D341Med (cell line): ENCODE data around the gene CTNND2.

Experiments used
- DNase-seq: peaks from one replicate; pipeline ENCODE4 v3.0.0; 2012; ENCODE audit warnings: low spot score

CTNND2 gene

GRCh38 chr5:11520241-11520930 is 383.9 kb downstream of the CTNND2 start:
- peak; percentile 27 for DNase-seq

DNA sequence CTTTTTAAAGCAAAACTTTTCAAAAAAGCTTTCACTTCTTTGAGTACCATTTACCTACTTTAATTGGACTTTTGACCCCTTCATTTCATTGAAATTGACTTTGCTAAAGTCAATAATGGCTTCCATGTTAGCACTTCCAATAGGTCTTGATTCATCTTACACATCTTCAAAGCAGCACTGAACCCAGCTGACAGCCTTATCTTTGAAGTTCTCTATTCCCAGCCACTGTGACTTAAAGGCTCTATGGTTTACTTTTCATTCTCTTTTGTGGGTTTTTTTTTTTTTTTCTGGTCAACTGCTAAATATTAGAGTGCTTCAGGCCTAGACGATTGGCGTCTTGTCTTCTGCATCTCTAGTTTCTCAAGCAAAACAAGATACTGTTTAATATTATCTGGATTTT is 385.0 kb downstream of the CTNND2 start:
- DNase-seq: no peak

- no peak for DNase-seq
Measured at GRCh38 chr5:11518676-11519075, 385.6 kb downstream of the CTNND2 start.

- no peak for DNase-seq
Measured at GRCh38 chr5:11514705-11515432, 389.4 kb downstream of the CTNND2 start.

DNA sequence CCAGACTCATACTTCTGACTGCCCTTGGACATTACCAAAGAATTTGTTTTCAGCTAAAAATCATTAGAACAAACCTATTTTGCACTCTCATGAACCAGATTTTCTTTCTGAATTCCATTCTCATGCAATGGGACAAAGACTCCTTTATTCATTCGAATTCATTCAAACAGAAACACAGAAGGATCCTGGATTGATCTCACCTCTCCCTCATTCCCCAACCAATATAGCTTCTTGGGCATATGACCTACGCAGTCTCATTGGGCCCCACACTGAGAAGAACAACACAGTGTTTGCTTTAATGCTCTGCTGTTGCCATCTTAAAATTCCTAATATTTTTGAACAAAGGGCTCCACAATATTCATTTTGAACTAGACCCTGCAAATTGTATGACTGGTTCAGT is 392.4 kb downstream of the CTNND2 start:
- no peak for DNase-seq

DNA sequence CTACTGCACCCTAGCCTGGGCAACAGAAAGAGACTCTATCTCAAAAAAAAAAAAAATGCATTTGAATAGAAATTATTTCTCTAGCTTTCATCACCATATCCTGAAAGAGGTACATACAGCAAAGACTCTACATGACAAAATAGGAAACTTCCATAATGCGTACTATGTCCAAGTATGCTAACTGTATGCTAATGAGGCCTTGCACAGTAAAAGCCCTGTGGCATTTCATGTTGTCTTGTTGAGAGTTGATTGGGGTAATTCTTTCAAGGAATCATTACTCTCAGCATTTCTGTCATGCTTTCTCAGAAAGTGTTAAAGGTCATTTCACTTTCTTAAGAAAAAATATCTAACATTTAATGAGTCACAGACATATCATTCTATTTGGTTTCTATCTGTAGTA is 393.4 kb downstream of the CTNND2 start:
- DNase-seq: no peak

- DNase-seq: no peak
Measured at GRCh38 chr5:11509793-11510192, 394.5 kb downstream of the CTNND2 start.

- DNase-seq: no peak
Measured at GRCh38 chr5:11507156-11507910, 396.9 kb downstream of the CTNND2 start.

DNA sequence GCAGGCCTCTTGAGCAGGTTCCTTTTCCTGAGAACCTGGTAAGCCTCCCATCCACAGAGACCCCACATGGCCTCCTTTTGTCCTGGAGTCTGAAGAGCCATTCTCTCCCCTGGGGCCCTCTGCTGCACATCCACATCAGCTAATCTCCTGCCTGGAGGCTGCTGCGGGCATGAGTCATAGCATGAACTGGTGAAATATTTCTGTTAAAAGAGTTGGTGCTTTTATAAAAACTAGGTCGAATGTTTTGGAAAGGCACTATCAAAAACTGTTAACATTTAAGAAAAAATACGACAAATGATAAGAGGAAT is 399.4 kb downstream of the CTNND2 start:
- no peak for DNase-seq

GRCh38 chr5:11504065-11504885 is 400.0 kb downstream of the CTNND2 start:
- no peak for DNase-seq

DNA sequence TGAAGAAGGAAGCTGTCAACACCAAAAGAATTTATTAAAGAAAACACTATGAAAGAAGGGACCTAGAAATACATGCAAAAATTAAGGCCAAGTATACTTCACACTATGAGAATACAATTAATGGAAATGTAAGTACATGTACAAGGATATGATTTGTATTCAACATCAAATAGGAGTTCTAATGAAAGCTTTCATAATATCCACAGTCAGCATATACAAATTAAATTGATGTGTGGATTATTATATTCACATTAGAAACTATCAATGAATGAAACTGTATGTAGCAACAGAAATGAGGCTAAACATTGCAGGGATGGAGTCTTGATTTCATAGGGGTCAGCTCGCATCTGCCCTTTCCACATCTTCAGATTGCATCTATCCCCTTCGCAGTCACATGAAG is 401.5 kb downstream of the CTNND2 start:
- DNase-seq: no peak

GRCh38 chr5:11497651-11498050 is 406.6 kb downstream of the CTNND2 start:
- no peak for DNase-seq

GRCh38 chr5:11496137-11496719 is 408.0 kb downstream of the CTNND2 start:
- DNase-seq: no peak

DNA sequence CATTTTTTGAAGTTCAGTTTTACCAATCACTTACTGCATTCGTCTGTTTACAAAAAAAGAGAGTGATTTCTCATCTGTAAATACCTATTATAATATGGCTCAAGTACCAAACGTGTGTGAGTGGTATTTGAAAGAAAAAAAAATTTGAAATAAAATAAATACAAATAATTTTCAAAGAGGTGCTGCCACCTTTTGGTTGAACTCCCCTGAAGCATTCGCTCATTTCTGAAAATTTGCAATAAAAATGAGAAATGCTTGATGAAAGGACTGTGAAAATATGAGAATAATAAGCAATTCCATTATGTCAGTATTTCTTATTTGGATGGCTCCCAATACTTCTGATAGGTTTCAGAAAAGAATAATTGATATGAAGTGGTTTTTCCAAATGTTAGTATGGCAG is 409.9 kb downstream of the CTNND2 start:
- DNase-seq: no peak

DNA sequence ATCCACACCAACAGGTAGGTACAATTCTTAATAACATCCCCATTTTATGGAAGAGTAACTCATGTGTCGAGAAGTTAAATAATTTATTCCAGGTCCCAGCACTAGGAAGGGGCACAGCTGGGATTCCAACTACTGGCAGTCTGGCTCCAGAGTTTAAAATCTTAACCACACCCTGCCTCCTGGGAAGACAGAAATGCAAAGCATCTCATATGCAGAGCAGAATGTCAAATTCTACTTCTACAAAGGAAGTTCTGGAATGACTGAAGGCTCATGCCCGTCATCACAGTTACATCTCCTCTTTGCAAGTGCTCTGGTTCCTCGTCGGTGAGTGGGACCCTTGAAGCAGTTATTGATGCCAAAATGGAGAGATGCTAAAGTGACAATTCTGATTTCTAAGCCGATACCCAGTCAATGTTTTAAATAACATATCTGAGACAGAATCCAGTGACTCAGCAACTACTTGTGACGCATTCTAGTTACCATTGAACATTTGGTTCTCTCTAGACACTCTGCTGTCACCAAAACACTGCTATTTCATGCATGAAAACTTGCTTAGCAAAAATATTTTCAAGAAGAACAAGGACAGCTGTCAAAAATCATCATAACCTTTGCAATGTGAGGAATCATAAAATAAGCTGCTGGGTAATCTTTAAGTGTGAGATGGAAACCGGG is 412.7 kb downstream of the CTNND2 start:
- DNase-seq: no peak

- DNase-seq: no peak
Measured at GRCh38 chr5:11483630-11484029, 420.6 kb downstream of the CTNND2 start.

- DNase-seq: no peak
Measured at GRCh38 chr5:11482011-11482410, 422.2 kb downstream of the CTNND2 start.

GRCh38 chr5:11477786-11478185 is 426.5 kb downstream of the CTNND2 start:
- DNase-seq: no peak

DNA sequence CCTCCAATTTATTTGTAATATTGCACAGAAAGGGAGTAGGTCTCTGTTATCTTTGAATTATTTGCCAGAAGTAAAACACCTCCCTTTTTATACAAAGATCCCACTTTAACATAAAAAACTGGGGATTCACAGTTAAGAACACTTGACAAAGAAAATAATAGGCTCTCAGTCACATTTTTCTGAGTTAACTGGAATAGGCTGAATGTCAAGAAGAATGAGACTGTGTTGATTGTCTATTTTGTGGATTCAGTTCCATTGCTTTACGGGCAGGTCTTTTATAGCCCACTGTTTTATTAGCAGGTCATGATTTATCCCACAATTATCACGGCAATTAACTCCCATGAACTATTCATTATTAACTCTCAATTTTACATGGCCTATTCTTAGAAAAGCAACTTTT is 427.4 kb downstream of the CTNND2 start:
- no peak for DNase-seq

DNA sequence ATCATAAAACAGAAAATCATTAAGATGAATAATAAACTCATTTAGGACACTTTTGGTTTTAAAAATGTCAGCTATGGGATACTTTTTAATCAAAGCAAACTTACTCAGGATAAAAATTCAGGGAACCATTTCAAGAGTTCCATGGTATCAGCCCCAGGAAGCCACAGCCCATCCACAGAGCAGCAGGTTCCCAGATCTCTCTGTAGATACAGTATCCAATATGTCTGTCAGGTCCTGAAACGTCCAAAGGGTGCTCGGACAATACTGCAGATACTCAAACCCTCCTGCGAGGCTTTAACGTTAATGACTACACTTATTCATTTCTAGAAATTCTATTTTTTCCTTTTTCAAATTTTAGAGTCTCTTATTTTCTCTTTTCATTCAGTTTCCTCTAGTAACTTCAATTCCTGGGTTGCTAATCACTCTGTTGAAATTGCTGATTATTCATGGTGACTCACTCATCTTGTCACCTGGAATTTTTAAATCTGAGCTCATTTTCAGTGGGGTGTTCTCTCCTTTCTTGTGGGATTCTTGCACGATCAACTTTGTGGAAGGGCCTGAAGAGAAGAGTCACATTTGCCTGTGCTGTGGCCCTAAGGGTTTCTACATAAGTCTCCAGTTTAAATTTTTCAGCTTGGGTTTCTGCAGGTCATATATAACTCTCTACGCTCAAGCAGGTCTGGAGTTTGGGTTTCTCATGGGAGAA is 435.8 kb downstream of the CTNND2 start:
- no peak for DNase-seq

DNA sequence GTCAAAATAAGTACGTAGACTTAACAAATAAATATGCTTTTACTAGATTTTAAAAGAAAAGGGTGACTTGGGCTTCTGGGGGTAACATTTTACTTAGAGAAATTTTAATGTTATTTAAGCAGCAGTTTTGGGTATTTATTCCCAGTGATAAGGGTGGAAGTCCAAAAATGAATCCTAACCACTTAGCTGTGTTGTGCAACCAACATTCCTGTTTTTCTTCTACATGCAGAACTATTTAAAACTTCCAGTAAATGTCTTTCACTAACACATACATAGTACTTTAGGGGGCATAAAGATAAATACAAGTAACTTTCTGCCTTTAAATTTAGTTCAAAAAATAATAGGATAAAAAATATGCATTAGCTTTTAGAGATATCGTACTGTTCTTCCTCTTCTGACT is 436.7 kb downstream of the CTNND2 start:
- no peak for DNase-seq
